Measurements from ENCODE around the gene C2orf81.

GRCh38 chr2:74416778-74417177 is 4.6 kb downstream of the C2orf81 start:
- no peak for TF ChIP-seq SP1 (IDR thresholded peaks at IDR 0.05)
- no peak for TF ChIP-seq CTCF (IDR thresholded peaks at IDR 0.05; ENCODE audit: low read depth, low read length, missing input control)
- TF ChIP-seq HNF4G (IDR thresholded peaks at IDR 0.05): no peak
- TF ChIP-seq RAD21 (IDR thresholded peaks at IDR 0.05): peak in 1 of 2 donors; percentile 13
- no peak for TF ChIP-seq TAF1 (conservative IDR thresholded peaks at IDR 0.05)
- no peak for TF ChIP-seq REST (IDR thresholded peaks at IDR 0.05)
- TF ChIP-seq GABPA (IDR thresholded peaks at IDR 0.05 in 1 of 2, conservative IDR thresholded peaks at IDR 0.05 in 1 of 2): no peak
- TF ChIP-seq JUND (IDR thresholded peaks at IDR 0.05): no peak
- TF ChIP-seq EGR1 (IDR thresholded peaks at IDR 0.05; ENCODE audit: low read depth in 2 of 2): no peak
- no peak for TF ChIP-seq YY1 (IDR thresholded peaks at IDR 0.05)
- TF ChIP-seq ATF3 (IDR thresholded peaks at IDR 0.05): no peak
- no peak for TF ChIP-seq FOXA1 (IDR thresholded peaks at IDR 0.05)
- TF ChIP-seq MAX (IDR thresholded peaks at IDR 0.05): no peak
- no peak for TF ChIP-seq RXRA (IDR thresholded peaks at IDR 0.05)

Measured in liver (tissue), 3 donors.